Skeletal muscle cell (primary cell): Measurements from ENCODE around the gene CRYBB2.
"Not testable (repeated sequence)": the region's sequence is repeated elsewhere in the genome, so short reads cannot be mapped to it uniquely, and the experiment has no call there.

Experiments
- DNase-seq: peaks from one replicate; pipeline ENCODE4 v3.0.0-alpha.2; 2010; ENCODE audit warnings: low read depth
- H3K4me3 ChIP-seq: 2 replicates; pipeline ENCODE4 v1.5.1; 2011; ENCODE audit warnings: low read depth, mild to moderate bottlenecking, control low read depth, low read length, moderate library complexity

Gene CRYBB2

GRCh38 chr22:25219211-25219689 is at the start of gene CRYBB2:
Gene CRYBB2 (plus strand): TSS chr22:25219639. CDS start chr22:25221430, 1,791 bp downstream.
- H3K4me3 ChIP-seq = no peak within 1 kb of the TSS
- no peak for DNase-seq

- no peak for DNase-seq
- no peak overlapping the region for H3K4me3 ChIP-seq
Observed at GRCh38 chr22:25170426-25170980, 48.9 kb upstream of the CRYBB2 start.

- DNase-seq = no peak
- no peak overlapping the region for H3K4me3 ChIP-seq
Observed at GRCh38 chr22:25172153-25172552, 47.3 kb upstream of the CRYBB2 start.

- no peak overlapping the region for H3K4me3 ChIP-seq
- no peak for DNase-seq
Observed at GRCh38 chr22:25174156-25174887, 45.1 kb upstream of the CRYBB2 start.

- DNase-seq = no peak
- no peak overlapping the region for H3K4me3 ChIP-seq
Observed at GRCh38 chr22:25174888-25175411, 44.5 kb upstream of the CRYBB2 start.

- DNase-seq = no peak
- H3K4me3 ChIP-seq = no peak overlapping the region
Observed at GRCh38 chr22:25176175-25176574, 43.3 kb upstream of the CRYBB2 start.

GRCh38 chr22:25176799-25177198 is 42.6 kb upstream of the CRYBB2 start:
- no peak for DNase-seq
- H3K4me3 ChIP-seq = no peak overlapping the region

GRCh38 chr22:25177226-25177625 is 42.2 kb upstream of the CRYBB2 start:
- H3K4me3 ChIP-seq = no peak overlapping the region
- DNase-seq = no peak

- H3K4me3 ChIP-seq = no peak overlapping the region
- no peak for DNase-seq
Observed at GRCh38 chr22:25177895-25178294, 41.5 kb upstream of the CRYBB2 start.

- DNase-seq, H3K4me3 ChIP-seq: not testable (repeated sequence)
Observed at GRCh38 chr22:25178348-25178747, 41.1 kb upstream of the CRYBB2 start.

GRCh38 chr22:25178869-25179631 is 40.4 kb upstream of the CRYBB2 start:
- H3K4me3 ChIP-seq, DNase-seq: not testable (repeated sequence)

GRCh38 chr22:25182131-25183110 is 37.0 kb upstream of the CRYBB2 start:
- no peak for DNase-seq
- no peak overlapping the region for H3K4me3 ChIP-seq

GRCh38 chr22:25183949-25184619 is 35.4 kb upstream of the CRYBB2 start:
- no peak for DNase-seq

GRCh38 chr22:25186140-25186539 is 33.3 kb upstream of the CRYBB2 start:
- H3K4me3 ChIP-seq = no peak overlapping the region
- DNase-seq = no peak

More at GRCh38 chr22:25183949-25184619, 35.4 kb upstream of the CRYBB2 start:
- H3K4me3 ChIP-seq = no peak overlapping the region

- DNase-seq = no peak
- H3K4me3 ChIP-seq = no peak overlapping the region
Observed at GRCh38 chr22:25187469-25187868, 32.0 kb upstream of the CRYBB2 start.

- no peak overlapping the region for H3K4me3 ChIP-seq
- no peak for DNase-seq
Observed at GRCh38 chr22:25192406-25192805, 27.0 kb upstream of the CRYBB2 start.

GRCh38 chr22:25193130-25193529 is 26.3 kb upstream of the CRYBB2 start:
- DNase-seq = no peak
- H3K4me3 ChIP-seq = no peak overlapping the region

- no peak for DNase-seq
- no peak overlapping the region for H3K4me3 ChIP-seq
Observed at GRCh38 chr22:25193548-25193947, 25.9 kb upstream of the CRYBB2 start.
